Testis (tissue), 3 donors: ENCODE measurements around the gene ZFYVE1. TPM values are rescaled to one million over a fixed set of nuclear protein-coding genes. Genes with fewer than 3 reads are reported as not detected.

Experiments
- DNase-seq: peaks from one replicate; pipeline ENCODE4 v3.0.0-alpha.2; 2019
- H3K27ac ChIP-seq, 2 donors: fragments of 200-600 bp; sonication (generic); one replicate each; pipeline ENCODE4 v1.5.1; 2019
- H3K27me3 ChIP-seq: fragments of 200-600 bp; sonication (generic); one replicate; pipeline ENCODE4 v1.5.1; 2019
- H3K36me3 ChIP-seq: fragments of 200-600 bp; sonication (generic); one replicate; pipeline ENCODE4 v1.5.1; 2017; ENCODE audit warnings: low read depth; ENCODE audit errors: missing control alignments
- H3K4me1 ChIP-seq: fragments of 200-600 bp; sonication (generic); one replicate; pipeline ENCODE4 v1.5.1; 2019
- H3K4me3 ChIP-seq, 2 donors: fragments of 200-600 bp; sonication (generic); one replicate each; pipeline ENCODE4 v1.5.1; 2017 to 2019
- H3K9me3 ChIP-seq: fragments of 200-600 bp; sonication (generic); one replicate; pipeline ENCODE4 v1.5.1; 2017
- CTCF ChIP-seq, 3 experiments: fragments of 450-650 bp in 2 of 3; fragments of 200-600 bp in 1 of 3; sonication (generic) in 1 of 3; IDR thresholded peaks; one replicate each; pipeline ENCODE4 v1.5.1; 2016 to 2019; ENCODE audit warnings: antibody characterized with exemption in 3 of 3, mild to moderate bottlenecking in 2 of 3, moderate library complexity in 1 of 3
- POLR2A ChIP-seq: fragments of 450-650 bp; IDR thresholded peaks from one replicate; pipeline ENCODE4 v1.6.1; 2017; ENCODE audit warnings: antibody characterized with exemption, mild to moderate bottlenecking, moderate library complexity
- WGBS, 2 donors: methylation state at CpG; one replicate each; pipeline ENCODE4 v1.1.5; 2018; 5-methylcytosine and 5-hydroxymethylcytosine counted together
- intact Hi-C: fragments of 100-400 bp; cut with DNase I; formaldehyde crosslinking; loops from one replicate; pipeline ENCODE4 v1.15.1; 2023; ENCODE audit warnings: low total_unique reads
- polyA plus RNA-seq: library from polyadenylated mRNA; stranded (reverse); fragments of 350-450 nt; fragmentation: Illumina TruSeq; extraction: RNeasy Lipid Tissue Mini Kit (QIAGEN cat#74804); gene quantifications from one replicate; pipeline ENCODE4 v1.2.3, GENCODE V29; 2014; ENCODE audit warnings: low read depth, low replicate concordance; ENCODE audit not compliant: insufficient read depth
- total RNA-seq, 2 donors: library from RNA; depleted of rRNA; stranded (reverse); fragments of >200 nt; gene quantifications; one replicate each; pipeline ENCODE4 v1.2.3, GENCODE V29; 2016

The ZFYVE1 gene
- total and polyA plus RNA-seq, 3 donors from 2014 or later: 29.0 to 39.6 (median 30.6) TPM

GRCh38 chr14:73027984-73028383 is 1.1 kb upstream of the ZFYVE1 start:
- TF ChIP-seq POLR2A (no peak), CTCF (IDR thresholded peaks at IDR 0.05) (no peak)
- intact Hi-C loops: no loop called here
- Histone ChIP-seq H3K36me3 (no peaks in the 10 kb centered on the region), H3K4me1 (peaks cover 18% of the 10 kb centered on the region), H3K9me3 (no peaks in the 10 kb centered on the region), H3K27ac (peak overlapping the region in 1 of 2 donors; percentile 91), H3K27me3 (no peaks in the 10 kb centered on the region), H3K4me3 (no peak overlapping the region)
- no peak for DNase-seq

- Histone ChIP-seq H3K36me3 (no peaks in the 10 kb centered on the region), H3K9me3 (no peaks in the 10 kb centered on the region), H3K27ac (peak overlapping the region; percentile 91 to 93), H3K4me3 (peak overlapping the region; percentile 27 to 92), H3K4me1 (peaks cover 18% of the 10 kb centered on the region), H3K27me3 (no peaks in the 10 kb centered on the region)
- 25 to 32% methylated on average over 3 of the region's 3 CpGs for WGBS, 2 donors
- no peak for DNase-seq
- TF ChIP-seq CTCF (IDR thresholded peaks at IDR 0.05) (no peak), POLR2A (no peak)
- intact Hi-C loops: no loop called here
Measured at GRCh38 chr14:73027546-73027945, 640 bp upstream of the ZFYVE1 start.

GRCh38 chr14:73026243-73026844 is 562 bp downstream of the ZFYVE1 start:
- intact Hi-C loops: no loop called here
- Histone ChIP-seq H3K4me3 (peak overlapping the region; percentile 76 to 92), H3K4me1 (peaks cover 18% of the 10 kb centered on the region), H3K27me3 (no peaks in the 10 kb centered on the region), H3K27ac (peak overlapping the region; percentile 91 to 93), H3K9me3 (no peaks in the 10 kb centered on the region), H3K36me3 (no peaks in the 10 kb centered on the region)
- peak; percentile 21 for DNase-seq
- TF ChIP-seq POLR2A: no peak
- no peak for TF ChIP-seq CTCF (IDR thresholded peaks at IDR 0.05)
- WGBS, 2 donors: 1 to 2% methylated on average over 17 to 20 of the region's 21 CpGs

GRCh38 chr14:73025544-73025943 is 1.4 kb downstream of the ZFYVE1 start:
- no peak overlapping the region for H3K4me3 ChIP-seq

More at GRCh38 chr14:73025544-73025943, 1.4 kb downstream of the ZFYVE1 start:
- Histone ChIP-seq H3K9me3 (no peaks in the 10 kb centered on the region), H3K27me3 (no peaks in the 10 kb centered on the region), H3K36me3 (no peaks in the 10 kb centered on the region), H3K27ac (peak overlapping the region in 1 of 2 donors; percentile 91), H3K4me1 (peaks cover 18% of the 10 kb centered on the region)
- no peak for DNase-seq
- intact Hi-C loops: no loop called here
- TF ChIP-seq POLR2A (no peak), CTCF (IDR thresholded peaks at IDR 0.05) (no peak)
- WGBS, 2 donors: 61 to 65% methylated on average over 3 of the region's 3 CpGs
